Ishikawa (cell line): ENCODE data around the gene TGDS.

Source experiments
- CEBPB ChIP-seq: IDR thresholded peaks from 2 replicates; pipeline ENCODE4 v1.6.1; 2012
- CREB1 ChIP-seq: IDR thresholded peaks from 2 replicates; pipeline ENCODE4 v1.6.1; 2012; ENCODE audit warnings: low read depth
- EGR1 ChIP-seq: IDR thresholded peaks from 2 replicates; pipeline ENCODE4 v1.6.1; 2012
- EP300 ChIP-seq: IDR thresholded peaks from 2 replicates; pipeline ENCODE4 v1.6.1; 2012; ENCODE audit warnings: borderline replicate concordance
- FOXM1 ChIP-seq: IDR thresholded peaks from 2 replicates; pipeline ENCODE4 v1.6.1; 2012; ENCODE audit warnings: low read depth, borderline replicate concordance
- RAD21 ChIP-seq: IDR thresholded peaks from 2 replicates; pipeline ENCODE4 v1.6.1; 2012; ENCODE audit warnings: low read depth
- TCF12 ChIP-seq: IDR thresholded peaks from 2 replicates; pipeline ENCODE4 v1.6.1; 2012; ENCODE audit warnings: low read depth
- YY1 ChIP-seq: IDR thresholded peaks from 2 replicates; pipeline ENCODE4 v1.6.1; 2012; ENCODE audit warnings: low read depth

DNA sequence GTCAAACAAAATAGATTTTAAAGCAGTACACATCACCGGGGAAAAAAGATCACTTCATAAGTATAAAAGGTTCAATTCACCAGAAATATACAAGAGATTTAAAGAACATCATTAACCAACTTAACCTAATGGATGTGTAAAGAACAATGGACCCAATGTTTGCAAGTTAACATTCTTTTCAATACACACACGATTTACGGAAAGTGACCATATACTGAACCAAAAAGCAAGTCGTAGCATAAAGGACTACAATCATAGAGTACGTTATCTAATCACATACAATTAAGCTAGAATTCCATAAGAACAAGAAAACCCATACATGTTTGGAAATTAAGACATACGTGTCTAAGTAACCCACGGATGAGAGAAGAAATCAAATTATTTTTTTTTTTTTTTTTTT, 9.6 kb downstream of the TGDS start:
- TF ChIP-seq FOXM1, result no peak
- TF ChIP-seq RAD21, result no peak
- TF ChIP-seq EGR1, result no peak
- no peak for TF ChIP-seq CREB1
- TF ChIP-seq YY1, result no peak
- no peak for TF ChIP-seq CEBPB
- no peak for TF ChIP-seq TCF12
- no peak for TF ChIP-seq EP300
